GM19467 (cell line): ENCODE data around the gene CA10.

Source experiments
- ATAC-seq: cut with Tn5 transposase; IDR thresholded peaks from one replicate; pipeline ENCODE4 v1.9.1; 2021; ENCODE audit warnings: mild to moderate bottlenecking, moderate library complexity; ENCODE audit not compliant: unreplicated experiment

Gene CA10

GRCh38 chr17:52147872-52148271 lies 10.6 kb downstream of the CA10 start:
- peak; percentile 67 for ATAC-seq

GRCh38 chr17:52147431-52147830 lies 11.1 kb downstream of the CA10 start:
- no peak for ATAC-seq

DNA sequence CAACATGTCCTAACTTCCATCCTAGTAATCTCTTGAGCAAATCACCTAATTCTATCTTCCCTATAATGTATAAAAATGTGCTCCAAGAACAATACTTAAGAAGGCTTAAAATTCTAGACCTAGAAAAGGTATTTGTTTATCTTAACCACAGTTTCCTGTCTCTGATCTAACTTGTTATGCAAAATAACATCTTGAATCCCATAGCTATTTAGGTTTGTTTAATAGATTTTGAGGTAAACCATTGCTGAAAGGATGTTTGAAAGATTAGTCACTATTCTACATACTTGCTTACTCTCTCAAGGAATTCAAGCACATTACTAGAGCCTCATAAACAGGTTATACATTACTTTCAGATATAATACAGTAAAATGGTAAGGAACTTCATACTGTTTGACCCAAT lies 13.0 kb downstream of the CA10 start:
- ATAC-seq = no peak

GRCh38 chr17:52143542-52143941 lies 15.0 kb downstream of the CA10 start:
- ATAC-seq = no peak

DNA sequence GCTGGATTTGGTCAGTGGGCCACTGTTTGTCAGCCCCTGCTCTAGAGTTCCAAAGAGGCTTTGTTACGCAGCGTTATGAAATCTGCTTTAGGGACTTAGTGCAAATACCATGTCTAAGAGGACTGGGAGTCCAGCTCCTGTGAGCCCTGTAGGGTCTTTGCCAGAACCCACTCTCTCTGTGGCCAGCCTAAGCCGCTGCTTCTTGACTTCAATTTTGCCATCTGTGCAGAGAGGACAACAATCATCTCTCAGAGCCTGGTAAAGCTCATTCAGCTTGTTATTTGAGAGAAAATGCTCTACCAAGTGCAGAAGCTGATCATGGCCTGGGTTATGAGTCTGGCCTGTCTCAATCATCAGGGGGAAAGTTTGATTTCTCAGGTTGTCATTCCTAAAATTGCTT lies 17.9 kb downstream of the CA10 start:
- no peak for ATAC-seq

- ATAC-seq = no peak
Measured at GRCh38 chr17:52138752-52139151, 19.8 kb downstream of the CA10 start.

DNA sequence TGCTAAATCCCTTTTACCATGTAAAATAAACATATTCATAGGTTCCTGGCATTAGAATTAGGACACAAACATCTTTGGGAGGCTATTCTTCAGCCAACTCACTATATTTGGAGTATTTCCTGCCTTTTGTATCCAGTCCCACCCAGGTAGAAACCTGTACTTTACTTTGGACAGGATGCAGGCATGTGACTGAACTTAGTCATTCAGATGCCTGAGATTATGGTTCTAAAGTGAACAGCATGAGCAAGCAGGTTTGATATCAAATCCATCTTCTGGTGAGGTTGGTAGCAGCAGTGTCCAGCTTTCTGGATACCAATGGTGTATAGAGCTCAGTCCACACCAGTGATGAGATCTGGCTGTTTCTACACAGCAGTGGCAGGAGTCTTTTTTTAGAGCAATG lies 20.2 kb downstream of the CA10 start:
- ATAC-seq = no peak

DNA sequence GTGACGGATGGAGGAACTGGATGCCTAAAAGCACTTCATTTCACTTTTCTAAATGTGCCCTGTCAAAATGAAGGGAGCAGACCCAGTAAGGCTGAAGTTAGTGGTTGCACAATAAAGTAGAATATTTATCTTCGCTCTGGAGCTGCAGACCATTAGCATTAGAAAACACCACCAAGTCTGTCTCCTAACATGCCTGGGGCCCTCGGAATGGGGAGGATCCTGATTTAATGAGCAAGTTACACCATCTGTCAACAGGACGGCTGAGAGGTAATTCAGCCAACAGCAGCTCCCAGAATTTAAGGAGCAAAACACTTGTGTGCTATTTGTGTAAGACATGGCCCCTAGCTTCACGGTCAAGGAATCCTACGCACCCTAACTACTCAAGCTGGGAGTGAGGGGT lies 22.3 kb downstream of the CA10 start:
- no peak for ATAC-seq

DNA sequence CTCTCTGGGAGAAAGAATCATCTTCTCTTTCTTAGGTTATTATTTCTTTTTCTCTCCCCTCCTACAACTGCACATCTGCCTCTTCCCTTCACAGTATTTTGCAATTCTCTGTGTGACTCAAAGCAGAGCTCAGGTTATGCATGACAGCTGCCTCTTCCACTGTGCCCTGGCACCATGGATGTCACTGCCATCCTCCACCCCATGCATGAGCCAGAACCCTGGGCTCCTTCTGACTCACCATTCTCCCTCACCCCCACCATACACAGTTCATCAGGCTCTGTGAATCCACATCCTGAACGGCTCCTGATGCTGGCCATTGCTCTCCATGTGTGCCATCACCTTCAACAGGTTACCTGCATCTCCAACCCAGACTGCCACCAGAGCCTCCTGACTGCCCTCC lies 23.9 kb downstream of the CA10 start:
- no peak for ATAC-seq

DNA sequence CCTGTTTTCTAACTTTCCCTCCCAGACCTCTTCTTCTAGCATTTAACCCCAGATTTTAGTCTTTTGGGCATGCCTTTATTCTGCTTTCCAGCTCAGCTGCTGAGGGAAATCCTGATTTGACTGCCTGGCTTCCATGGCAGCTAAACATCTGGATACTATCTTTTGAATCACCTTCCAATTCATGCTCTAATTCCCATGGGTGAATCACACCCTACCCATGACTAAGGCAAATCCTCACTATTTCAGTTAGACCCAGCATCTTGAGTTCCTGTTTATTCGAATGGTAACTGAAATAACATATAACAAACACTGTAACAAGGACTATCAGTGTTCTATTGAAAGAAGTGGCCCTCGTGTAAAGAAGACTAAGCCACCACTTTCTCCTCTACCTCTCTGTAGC lies 29.8 kb downstream of the CA10 start:
- ATAC-seq = no peak

GRCh38 chr17:52124993-52125392 lies 33.5 kb downstream of the CA10 start:
- no peak for ATAC-seq

DNA sequence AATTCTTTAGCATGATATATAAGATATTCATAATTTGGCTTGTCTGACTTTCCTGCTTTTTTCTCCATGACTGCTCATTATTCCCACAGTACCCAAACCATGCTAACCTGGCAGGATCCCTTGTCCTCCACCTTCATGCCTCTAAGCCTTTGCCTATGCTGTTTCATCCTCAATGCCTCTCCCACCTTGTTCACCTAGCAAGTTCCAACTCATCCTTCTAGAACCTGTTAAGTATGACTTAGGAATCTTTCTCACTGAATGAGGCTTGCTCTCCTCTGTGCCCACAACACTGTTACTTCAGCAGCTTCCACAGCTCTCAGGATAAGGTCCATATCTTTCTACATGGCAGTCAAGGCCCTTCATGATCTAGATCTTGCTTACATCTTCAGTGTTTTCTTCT lies 34.0 kb downstream of the CA10 start:
- ATAC-seq = no peak

GRCh38 chr17:52120465-52120864 lies 38.0 kb downstream of the CA10 start:
- no peak for ATAC-seq

GRCh38 chr17:52110923-52111581 lies 47.5 kb downstream of the CA10 start:
- no peak for ATAC-seq

- ATAC-seq = no peak
Measured at GRCh38 chr17:52106638-52107261, 51.8 kb downstream of the CA10 start.

GRCh38 chr17:52106072-52106471 lies 52.4 kb downstream of the CA10 start:
- no peak for ATAC-seq

- no peak for ATAC-seq
Measured at GRCh38 chr17:52105591-52105990, 52.9 kb downstream of the CA10 start.

DNA sequence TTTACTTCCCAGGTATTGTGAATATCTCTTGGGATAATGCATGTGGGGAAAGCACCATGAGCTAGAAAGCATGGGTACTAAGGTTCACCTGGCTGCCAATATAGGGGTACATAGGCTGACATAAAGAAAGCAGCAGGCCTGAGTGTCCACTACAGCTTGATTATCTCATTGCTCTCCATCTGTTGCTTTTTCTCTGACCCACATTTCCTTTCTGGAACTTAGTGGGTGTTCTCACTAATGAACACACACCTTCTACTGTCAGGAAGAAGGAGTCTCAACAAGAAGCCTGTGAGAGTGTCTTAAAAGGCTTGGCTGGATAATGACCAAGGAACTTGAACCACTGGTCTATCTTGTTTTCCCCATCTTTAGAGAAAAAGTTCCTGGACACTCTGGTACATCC lies 62.5 kb downstream of the CA10 start:
- no peak for ATAC-seq

DNA sequence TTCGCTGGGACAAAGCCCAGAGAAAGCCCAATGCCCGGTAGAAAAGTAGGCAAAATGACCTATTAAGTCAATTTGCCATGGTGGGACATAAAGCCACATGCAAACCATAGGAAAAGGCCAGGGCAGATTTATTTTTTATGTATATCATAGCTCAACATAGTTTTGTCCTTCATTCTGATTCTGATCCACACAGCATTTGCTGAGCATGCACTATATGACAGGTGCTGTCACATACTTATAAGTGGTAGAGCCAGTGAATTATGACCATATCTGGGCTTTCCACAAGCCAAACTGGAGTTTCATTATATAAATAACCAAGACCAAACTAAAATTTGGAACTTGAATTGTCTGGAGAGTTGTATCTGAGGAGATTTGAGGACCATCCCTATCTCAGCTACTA lies 74.3 kb downstream of the CA10 start:
- ATAC-seq = no peak

- ATAC-seq = no peak
Measured at GRCh38 chr17:52079496-52079895, 79.0 kb downstream of the CA10 start.

GRCh38 chr17:52071712-52072111 lies 86.8 kb downstream of the CA10 start:
- ATAC-seq = no peak

- ATAC-seq = no peak
Measured at GRCh38 chr17:52064791-52065211, 93.7 kb downstream of the CA10 start.

DNA sequence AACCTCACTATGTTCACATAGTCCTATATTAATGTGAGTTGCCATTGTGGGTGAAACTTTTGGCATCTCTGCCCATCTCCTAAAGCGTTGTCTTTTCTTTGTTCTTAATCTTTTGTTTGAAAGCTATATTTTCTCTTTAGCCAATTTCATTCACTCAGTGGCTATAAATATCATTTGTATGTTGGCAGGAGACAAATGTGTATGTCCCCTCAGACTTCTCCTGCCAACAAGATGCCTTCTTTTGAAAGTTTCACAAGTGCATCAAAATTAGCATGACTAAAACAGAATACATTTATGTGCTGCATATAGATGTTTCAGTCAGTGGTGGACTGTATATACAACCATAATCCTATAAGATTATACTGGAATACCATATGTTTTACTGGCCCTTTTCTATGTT lies 109.0 kb downstream of the CA10 start:
- ATAC-seq = no peak
